Measurements from ENCODE around the gene COQ5.

The COQ5 gene

DNA sequence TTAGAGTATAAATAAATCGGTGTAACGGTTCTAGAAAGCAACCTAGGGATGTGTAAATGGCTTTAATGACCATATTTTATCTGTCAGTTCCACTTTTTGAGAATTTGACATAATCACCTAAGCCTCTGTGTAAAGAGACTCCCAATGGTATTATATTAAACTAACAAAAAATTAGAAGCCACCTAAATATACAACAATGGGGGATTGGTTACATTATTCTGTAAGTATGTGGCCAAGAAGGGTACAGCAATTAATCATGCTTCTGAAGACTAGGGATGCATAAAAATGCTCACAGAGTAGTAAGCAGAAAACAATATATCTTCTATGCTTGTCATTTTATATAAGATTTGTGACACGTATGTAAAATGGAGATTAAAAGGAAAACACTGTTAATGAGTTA lies 15.7 kb upstream of the COQ5 start:
- TF ChIP-seq, protein P1, sequence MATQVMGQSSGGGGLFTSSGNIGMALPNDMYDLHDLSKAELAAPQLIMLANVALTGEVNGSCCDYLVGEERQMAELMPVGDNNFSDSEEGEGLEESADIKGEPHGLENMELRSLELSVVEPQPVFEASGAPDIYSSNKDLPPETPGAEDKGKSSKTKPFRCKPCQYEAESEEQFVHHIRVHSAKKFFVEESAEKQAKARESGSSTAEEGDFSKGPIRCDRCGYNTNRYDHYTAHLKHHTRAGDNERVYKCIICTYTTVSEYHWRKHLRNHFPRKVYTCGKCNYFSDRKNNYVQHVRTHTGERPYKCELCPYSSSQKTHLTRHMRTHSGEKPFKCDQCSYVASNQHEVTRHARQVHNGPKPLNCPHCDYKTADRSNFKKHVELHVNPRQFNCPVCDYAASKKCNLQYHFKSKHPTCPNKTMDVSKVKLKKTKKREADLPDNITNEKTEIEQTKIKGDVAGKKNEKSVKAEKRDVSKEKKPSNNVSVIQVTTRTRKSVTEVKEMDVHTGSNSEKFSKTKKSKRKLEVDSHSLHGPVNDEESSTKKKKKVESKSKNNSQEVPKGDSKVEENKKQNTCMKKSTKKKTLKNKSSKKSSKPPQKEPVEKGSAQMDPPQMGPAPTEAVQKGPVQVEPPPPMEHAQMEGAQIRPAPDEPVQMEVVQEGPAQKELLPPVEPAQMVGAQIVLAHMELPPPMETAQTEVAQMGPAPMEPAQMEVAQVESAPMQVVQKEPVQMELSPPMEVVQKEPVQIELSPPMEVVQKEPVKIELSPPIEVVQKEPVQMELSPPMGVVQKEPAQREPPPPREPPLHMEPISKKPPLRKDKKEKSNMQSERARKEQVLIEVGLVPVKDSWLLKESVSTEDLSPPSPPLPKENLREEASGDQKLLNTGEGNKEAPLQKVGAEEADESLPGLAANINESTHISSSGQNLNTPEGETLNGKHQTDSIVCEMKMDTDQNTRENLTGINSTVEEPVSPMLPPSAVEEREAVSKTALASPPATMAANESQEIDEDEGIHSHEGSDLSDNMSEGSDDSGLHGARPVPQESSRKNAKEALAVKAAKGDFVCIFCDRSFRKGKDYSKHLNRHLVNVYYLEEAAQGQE (IDR thresholded peaks at IDR 0.05; ENCODE audit: insufficient read depth in 1 of 2, low read depth in 2 of 2, low read length in 2 of 2) = no peak
- TF ChIP-seq FOXP2 (optimal IDR thresholded peaks at IDR 0.05; ENCODE audit: borderline replicate concordance, extremely low read depth, extremely low read length, insufficient read depth) = no peak
- no peak for TF ChIP-seq SIN3A (IDR thresholded peaks at IDR 0.05; ENCODE audit: borderline replicate concordance, insufficient read depth, low read length)
- no peak for TF ChIP-seq POLR2AphosphoS5 (IDR thresholded peaks at IDR 0.05; ENCODE audit: low read depth, low read length)
- no peak for TF ChIP-seq TAF1 (IDR thresholded peaks at IDR 0.05; ENCODE audit: borderline replicate concordance, insufficient read depth, low read length)

DNA sequence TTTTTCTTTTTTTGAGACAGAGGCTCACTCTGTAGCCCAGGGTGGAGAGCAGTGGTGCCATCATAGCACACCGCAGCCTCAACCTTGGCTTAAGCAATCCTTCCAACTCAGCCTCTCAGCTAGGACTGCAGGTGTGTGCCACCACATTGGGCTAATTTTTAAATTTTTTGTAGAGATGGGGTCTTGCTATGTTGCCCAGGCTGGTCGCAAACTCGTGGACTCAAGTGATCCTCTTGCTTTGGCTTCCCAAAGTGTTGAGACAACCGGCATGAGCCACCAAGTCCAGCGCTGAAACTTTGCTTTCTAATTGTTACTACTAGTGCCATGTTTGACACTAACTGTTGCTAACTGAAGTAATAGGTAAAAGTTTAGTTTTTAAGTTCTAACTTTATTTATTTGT lies 13.2 kb upstream of the COQ5 start:
- TF ChIP-seq, protein P1 (IDR thresholded peaks at IDR 0.05; ENCODE audit: insufficient read depth in 1 of 2, low read depth in 2 of 2, low read length in 2 of 2) = no peak

DNA sequence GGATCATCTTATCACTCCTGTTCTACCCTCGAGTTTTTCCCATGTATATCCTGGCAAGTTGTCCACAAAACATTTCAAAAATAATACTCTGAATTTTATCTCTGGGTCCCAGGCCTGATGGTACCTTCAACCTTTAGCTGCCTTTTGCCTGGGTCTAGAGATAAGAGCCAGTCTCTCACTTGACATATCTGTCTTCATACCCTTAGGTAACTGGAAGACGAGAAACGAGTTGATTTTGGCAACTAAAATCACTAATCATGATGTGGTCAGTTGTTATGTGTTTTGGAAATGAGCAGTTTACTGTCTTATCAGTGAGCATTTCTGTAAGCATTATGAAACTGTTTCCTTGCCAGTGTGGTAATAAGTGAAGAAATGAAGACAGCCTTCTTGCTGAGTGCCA lies 11.5 kb upstream of the COQ5 start:
- TF ChIP-seq TAF1 (IDR thresholded peaks at IDR 0.05; ENCODE audit: borderline replicate concordance, insufficient read depth, low read length) (no peak), POLR2AphosphoS5 (IDR thresholded peaks at IDR 0.05; ENCODE audit: low read depth, low read length) (no peak), SIN3A (IDR thresholded peaks at IDR 0.05; ENCODE audit: borderline replicate concordance, insufficient read depth, low read length) (no peak), FOXP2 (optimal IDR thresholded peaks at IDR 0.05; ENCODE audit: borderline replicate concordance, extremely low read depth, extremely low read length, insufficient read depth) (no peak)
- TF ChIP-seq, protein P1 (IDR thresholded peaks at IDR 0.05; ENCODE audit: insufficient read depth in 1 of 2, low read depth in 2 of 2, low read length in 2 of 2) = no peak

DNA sequence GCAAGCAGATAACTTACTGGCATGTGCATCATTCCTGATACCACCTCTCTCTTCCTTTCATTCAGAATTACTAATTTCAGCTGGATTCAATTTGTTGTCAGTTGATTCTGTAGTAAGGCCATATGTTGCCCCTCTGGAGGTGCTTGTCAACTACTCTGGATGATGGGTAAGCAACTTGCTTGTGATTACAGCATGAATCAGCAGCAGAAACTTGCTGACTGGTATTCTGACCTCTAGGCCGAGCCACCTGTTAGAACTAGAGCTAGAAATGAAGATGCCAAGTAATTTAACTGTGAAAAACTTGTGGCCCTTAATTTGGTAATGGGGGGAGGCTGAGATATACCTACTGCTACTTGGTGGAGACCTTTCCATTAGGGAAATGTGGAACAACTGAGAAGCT lies 10.3 kb upstream of the COQ5 start:
- TF ChIP-seq, protein P1 (IDR thresholded peaks at IDR 0.05; ENCODE audit: insufficient read depth in 1 of 2, low read depth in 2 of 2, low read length in 2 of 2) = no peak
- TF ChIP-seq POLR2AphosphoS5 (IDR thresholded peaks at IDR 0.05; ENCODE audit: low read depth, low read length) (no peak), TAF1 (IDR thresholded peaks at IDR 0.05; ENCODE audit: borderline replicate concordance, insufficient read depth, low read length) (no peak), FOXP2 (optimal IDR thresholded peaks at IDR 0.05; ENCODE audit: borderline replicate concordance, extremely low read depth, extremely low read length, insufficient read depth) (no peak)

DNA sequence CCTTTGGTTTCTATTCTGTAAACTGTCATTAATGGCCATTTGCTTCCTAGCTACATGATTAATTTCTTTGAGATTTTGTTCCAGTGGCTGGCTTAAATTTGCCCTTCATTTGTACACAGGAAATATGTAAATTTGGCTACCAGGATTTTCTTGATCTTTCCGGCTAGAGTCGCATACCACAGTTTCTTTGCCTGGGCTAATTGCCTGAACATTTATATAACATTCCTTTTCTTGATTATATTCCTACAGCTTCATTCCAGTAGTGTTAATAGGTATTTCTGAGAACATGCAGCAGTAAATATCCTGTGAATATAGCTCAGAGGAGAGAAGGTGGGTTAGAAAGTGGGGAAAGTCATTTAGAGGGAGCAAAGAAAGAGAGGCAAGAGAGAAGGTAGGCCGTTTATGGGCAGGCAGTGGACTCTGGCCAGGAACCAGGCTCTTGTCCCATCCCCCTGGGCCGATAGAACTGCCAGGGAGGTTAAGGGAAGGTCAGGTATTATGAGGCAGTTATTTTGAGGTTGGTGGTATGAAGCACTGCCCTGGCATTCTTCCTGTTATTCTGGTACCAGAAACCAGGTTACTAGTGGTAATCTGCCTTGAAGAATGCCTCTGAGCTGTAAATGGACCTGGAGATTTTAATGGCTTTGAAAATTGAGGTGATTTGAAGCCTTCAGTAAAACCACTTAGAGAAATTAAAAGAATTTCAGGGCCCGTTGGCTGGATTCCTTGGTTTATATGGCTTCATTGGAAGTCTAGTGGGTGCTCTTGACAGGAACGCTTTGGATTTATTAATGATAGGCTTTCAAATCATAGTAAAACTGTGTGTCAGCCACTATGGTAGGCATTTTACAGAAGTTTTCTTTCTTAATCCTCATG lies 9.6 kb upstream of the COQ5 start:
- TF ChIP-seq SIN3A (IDR thresholded peaks at IDR 0.05; ENCODE audit: borderline replicate concordance, insufficient read depth, low read length) = no peak
- no peak for TF ChIP-seq TAF1 (IDR thresholded peaks at IDR 0.05; ENCODE audit: borderline replicate concordance, insufficient read depth, low read length)
- TF ChIP-seq FOXP2 (optimal IDR thresholded peaks at IDR 0.05; ENCODE audit: borderline replicate concordance, extremely low read depth, extremely low read length, insufficient read depth) = no peak
- TF ChIP-seq POLR2AphosphoS5 (IDR thresholded peaks at IDR 0.05; ENCODE audit: low read depth, low read length) = no peak
- TF ChIP-seq, protein P1 (IDR thresholded peaks at IDR 0.05; ENCODE audit: insufficient read depth in 1 of 2, low read depth in 2 of 2, low read length in 2 of 2) = no peak

All from PFSK-1 (cell line).